ENCODE results near the gene BAIAP2L1. TPM values are rescaled to one million over a fixed set of nuclear protein-coding genes. Genes with fewer than 3 reads are reported as not detected.

The BAIAP2L1 gene
- total and polyA plus RNA-seq, 9 of the 15 experiments (the other 6 are each of a cell fraction or from before 2014, with no cell fraction given), result 4.2 to 29.8 (median 15.5) TPM

GRCh38 chr7:98360221-98361130, 40.4 kb downstream of the BAIAP2L1 start (continued):
- no peak for TF ChIP-seq ZNF609 (CRISPR knock-in tag; IDR thresholded peaks at IDR 0.05; ENCODE audit: borderline replicate concordance)
- TF ChIP-seq ZSCAN29 (IDR thresholded peaks at IDR 0.05), result no peak
- TF ChIP-seq NELFE (IDR thresholded peaks at IDR 0.05; ENCODE audit: insufficient read depth, insufficient read length), result no peak
- peak; percentile 86 for TF ChIP-seq MAFG (tag; conservative IDR thresholded peaks at IDR 0.05)
- TF ChIP-seq CREB5 (CRISPR knock-in tag; IDR thresholded peaks at IDR 0.05), result no peak
- no peak for TF ChIP-seq BCL6 (CRISPR knock-in tag; IDR thresholded peaks at IDR 0.05)
- no peak for TF ChIP-seq TRIM25 (IDR thresholded peaks at IDR 0.05; ENCODE audit: borderline replicate concordance)
- no peak for TF ChIP-seq DMBX1 (CRISPR knock-in tag; IDR thresholded peaks at IDR 0.05; ENCODE audit: borderline replicate concordance)
- no peak for TF ChIP-seq WHSC1 (IDR thresholded peaks at IDR 0.05; ENCODE audit: low read length)
- no peak for TF ChIP-seq SREBF1 (IDR thresholded peaks at IDR 0.05; ENCODE audit: borderline replicate concordance, low read depth, low read length)
- no peak for TF ChIP-seq ZNF584 (CRISPR knock-in tag; IDR thresholded peaks at IDR 0.05; ENCODE audit: low read depth)
- TF ChIP-seq HNRNPK (IDR thresholded peaks at IDR 0.05; ENCODE audit: low read depth, low read length, poor library complexity, severe bottlenecking), result no peak
- no peak for TF ChIP-seq SIN3A (IDR thresholded peaks at IDR 0.05; ENCODE audit: borderline replicate concordance in 2 of 2, control insufficient read depth in 1 of 2, low read depth in 2 of 2, low read length in 2 of 2)
- no peak for TF ChIP-seq POU5F1 (IDR thresholded peaks at IDR 0.05; ENCODE audit: borderline replicate concordance, low read depth, low read length, partially characterized antibody)
- TF ChIP-seq ZKSCAN1 (IDR thresholded peaks at IDR 0.05; ENCODE audit: low read depth, low read length), result no peak
- TF ChIP-seq MYBL2 (IDR thresholded peaks at IDR 0.05; ENCODE audit: low read depth), result peak; percentile 82
- TF ChIP-seq MYBL2 (CRISPR knock-in tag; IDR thresholded peaks at IDR 0.05; ENCODE audit: borderline replicate concordance), result no peak
